WTC11 (cell line): Measurements from ENCODE around the gene KDELR3. TPM values are rescaled to one million over a fixed set of nuclear protein-coding genes. Genes with fewer than 3 reads are reported as not detected.
A peak's percentile ranks its signal among the peaks of the same experiment; 100 is the strongest.

ENCODE experiments used
- ATAC-seq: fragments of 200-7000 bp; cut with Tn5 transposase; 2 replicates; pipeline ENCODE4 v1.10.0; 2021; ENCODE audit warnings: mild to moderate bottlenecking, moderate library complexity
- CTCF ChIA-PET: fragments of 300-600 bp; sonication (Branson Sonifier 250); formaldehyde crosslinking; loops from one replicate; lab custom pipeline; 2021; ENCODE audit warnings: antibody characterized with exemption; lab: Charles Lee
- POLR2A ChIA-PET: fragments of 350-600 bp; sonication (Branson Sonifier 250); formaldehyde crosslinking; loops from one replicate; lab custom pipeline; 2021; ENCODE audit warnings: antibody characterized with exemption; lab: Charles Lee
- DNase-seq: peaks from one replicate; pipeline ENCODE4 v3.0.0; 2021; ENCODE audit warnings: low spot score
- H3K27ac Mint-ChIP-seq: 2 replicates; pipeline ENCODE4 v1.8.0; 2021; ENCODE audit warnings: mixed read lengths
- H3K27me3 Mint-ChIP-seq: 2 replicates; pipeline ENCODE4 v1.8.0; 2021; ENCODE audit warnings: low read depth, mild to moderate bottlenecking, moderate library complexity, mixed read lengths
- H3K36me3 Mint-ChIP-seq: 2 replicates; pipeline ENCODE4 v1.8.0; 2021; ENCODE audit warnings: mixed read lengths
- H3K4me1 Mint-ChIP-seq: 2 replicates; pipeline ENCODE4 v1.8.0; 2022; ENCODE audit warnings: mixed read lengths
- H3K4me3 Mint-ChIP-seq: 2 replicates; pipeline ENCODE4 v1.8.0; 2021; ENCODE audit warnings: mild to moderate bottlenecking, moderate library complexity, mixed read lengths
- H3K9me3 Mint-ChIP-seq: 2 replicates; pipeline ENCODE4 v1.8.0; 2021; ENCODE audit warnings: mixed read lengths
- E2F5 ChIP-seq: sonication (generic); formaldehyde crosslinking; IDR thresholded peaks from 2 replicates; pipeline ENCODE4 v1.8.1; 2022; ENCODE audit warnings: mild to moderate bottlenecking, moderate library complexity, missing genetic modification reagents
- ELF4 ChIP-seq: sonication (generic); formaldehyde crosslinking; IDR thresholded peaks from 2 replicates; pipeline ENCODE4 v1.8.1; 2022; ENCODE audit warnings: low read depth, mild to moderate bottlenecking, moderate library complexity, missing genetic modification reagents
- JUN ChIP-seq: sonication (generic); formaldehyde crosslinking; IDR thresholded peaks from 2 replicates; pipeline ENCODE4 v1.8.0; 2023; ENCODE audit warnings: mild to moderate bottlenecking, missing genetic modification reagents
- MAX ChIP-seq: sonication (generic); formaldehyde crosslinking; IDR thresholded peaks from 2 replicates; pipeline ENCODE4 v1.8.0; 2022; ENCODE audit warnings: mild to moderate bottlenecking, missing genetic modification reagents
- NFATC4 ChIP-seq: fragments of 250-450 bp; sonication (Bioruptor Pico); IDR thresholded peaks from 2 replicates; pipeline ENCODE4 v1.9.0; 2021; ENCODE audit warnings: mild to moderate bottlenecking
- NFE2L1 ChIP-seq: sonication (generic); formaldehyde crosslinking; IDR thresholded peaks from 2 replicates; pipeline ENCODE4 v1.8.1; 2023; ENCODE audit warnings: missing genetic modification reagents
- NR2C2 ChIP-seq: sonication (generic); formaldehyde crosslinking; IDR thresholded peaks from 2 replicates; pipeline ENCODE4 v1.8.0; 2022; ENCODE audit warnings: mild to moderate bottlenecking, missing genetic modification reagents
- PREB ChIP-seq: sonication (generic); formaldehyde crosslinking; IDR thresholded peaks from 2 replicates; pipeline ENCODE4 v1.8.1; 2022; ENCODE audit warnings: mild to moderate bottlenecking, missing genetic modification reagents, moderate library complexity, borderline replicate concordance
- RORB ChIP-seq: fragments of 250-450 bp; sonication (Bioruptor Pico); IDR thresholded peaks from 2 replicates; pipeline ENCODE4 v1.9.0; 2021; ENCODE audit warnings: mild to moderate bottlenecking
- TEAD4 ChIP-seq: sonication (generic); formaldehyde crosslinking; IDR thresholded peaks from 2 replicates; pipeline ENCODE4 v1.8.0; 2022; ENCODE audit warnings: mild to moderate bottlenecking, missing genetic modification reagents
- ZNF317 ChIP-seq: sonication (generic); formaldehyde crosslinking; IDR thresholded peaks from 2 replicates; pipeline ENCODE4 v1.8.1; 2023; ENCODE audit warnings: low read depth, mild to moderate bottlenecking, moderate library complexity, missing genetic modification reagents, borderline replicate concordance
- ZNF423 ChIP-seq: fragments of 250-450 bp; sonication (Bioruptor Pico); IDR thresholded peaks from 2 replicates; pipeline ENCODE4 v2.1.2; 2022; ENCODE audit warnings: mild to moderate bottlenecking, moderate library complexity
- ZNF671 ChIP-seq: fragments of 250-450 bp; sonication (Bioruptor Pico); IDR thresholded peaks from 2 replicates; pipeline ENCODE4 v1.8.0; 2021; ENCODE audit warnings: mild to moderate bottlenecking
- total RNA-seq: library from RNA; stranded (reverse); gene quantifications from 3 replicates; pipeline ENCODE4 v1.2.3, GENCODE V29; 2021
- TF ChIP-seq, protein P1 (sequence below): sonication (generic); formaldehyde crosslinking; IDR thresholded peaks from 2 replicates; pipeline ENCODE4 v1.8.1; 2023; ENCODE audit warnings: mild to moderate bottlenecking, missing genetic modification reagents, moderate library complexity
- TF ChIP-seq, protein P2 (sequence below): sonication (generic); formaldehyde crosslinking; IDR thresholded peaks from 2 replicates; pipeline ENCODE4 v1.8.0; 2022; ENCODE audit warnings: missing genetic modification reagents
- TF ChIP-seq, protein P3 (sequence below): sonication (generic); formaldehyde crosslinking; IDR thresholded peaks from 2 replicates; pipeline ENCODE4 v1.8.0; 2023; ENCODE audit warnings: mild to moderate bottlenecking, missing genetic modification reagents

The KDELR3 gene
- total RNA-seq, 1 experiment from 2014 or later = 5.7 TPM

- ATAC-seq = no peak
- H3K36me3 Mint-ChIP-seq = no peaks in the 10 kb centered on the region
- POLR2A ChIA-PET = no interaction called here
- TF ChIP-seq, protein P1, sequence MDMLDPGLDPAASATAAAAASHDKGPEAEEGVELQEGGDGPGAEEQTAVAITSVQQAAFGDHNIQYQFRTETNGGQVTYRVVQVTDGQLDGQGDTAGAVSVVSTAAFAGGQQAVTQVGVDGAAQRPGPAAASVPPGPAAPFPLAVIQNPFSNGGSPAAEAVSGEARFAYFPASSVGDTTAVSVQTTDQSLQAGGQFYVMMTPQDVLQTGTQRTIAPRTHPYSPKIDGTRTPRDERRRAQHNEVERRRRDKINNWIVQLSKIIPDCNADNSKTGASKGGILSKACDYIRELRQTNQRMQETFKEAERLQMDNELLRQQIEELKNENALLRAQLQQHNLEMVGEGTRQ (CRISPR knock-in tag) = no peak
- TF ChIP-seq PREB (no peak), ELF4 (CRISPR knock-in tag) (no peak), TEAD4 (CRISPR knock-in tag) (no peak), NFE2L1 (CRISPR knock-in tag) (no peak)
- TF ChIP-seq, all 79 proteins: peak for 0
- Mint-ChIP-seq H3K27me3 (no peaks in the 10 kb centered on the region; the same call in 1 of the 2 replicates), H3K27ac (peak overlapping the region; percentile 2; the same call in 1 of the 2 replicates), H3K4me3 (no peak overlapping the region), H3K9me3 (no peaks in the 10 kb centered on the region), H3K4me1 (no peaks in the 10 kb centered on the region)
- DNase-seq = no peak
- CTCF ChIA-PET = no interaction called here
Measured at GRCh38 chr22:38524429-38524828, 56.5 kb downstream of the KDELR3 start.

- Mint-ChIP-seq H3K27ac (no peak overlapping the region), H3K4me1 (no peaks in the 10 kb centered on the region), H3K4me3 (no peak overlapping the region), H3K27me3 (no peaks in the 10 kb centered on the region), H3K36me3 (no peaks in the 10 kb centered on the region), H3K9me3 (no peaks in the 10 kb centered on the region)
- no peak for DNase-seq
- TF ChIP-seq, protein P2, sequence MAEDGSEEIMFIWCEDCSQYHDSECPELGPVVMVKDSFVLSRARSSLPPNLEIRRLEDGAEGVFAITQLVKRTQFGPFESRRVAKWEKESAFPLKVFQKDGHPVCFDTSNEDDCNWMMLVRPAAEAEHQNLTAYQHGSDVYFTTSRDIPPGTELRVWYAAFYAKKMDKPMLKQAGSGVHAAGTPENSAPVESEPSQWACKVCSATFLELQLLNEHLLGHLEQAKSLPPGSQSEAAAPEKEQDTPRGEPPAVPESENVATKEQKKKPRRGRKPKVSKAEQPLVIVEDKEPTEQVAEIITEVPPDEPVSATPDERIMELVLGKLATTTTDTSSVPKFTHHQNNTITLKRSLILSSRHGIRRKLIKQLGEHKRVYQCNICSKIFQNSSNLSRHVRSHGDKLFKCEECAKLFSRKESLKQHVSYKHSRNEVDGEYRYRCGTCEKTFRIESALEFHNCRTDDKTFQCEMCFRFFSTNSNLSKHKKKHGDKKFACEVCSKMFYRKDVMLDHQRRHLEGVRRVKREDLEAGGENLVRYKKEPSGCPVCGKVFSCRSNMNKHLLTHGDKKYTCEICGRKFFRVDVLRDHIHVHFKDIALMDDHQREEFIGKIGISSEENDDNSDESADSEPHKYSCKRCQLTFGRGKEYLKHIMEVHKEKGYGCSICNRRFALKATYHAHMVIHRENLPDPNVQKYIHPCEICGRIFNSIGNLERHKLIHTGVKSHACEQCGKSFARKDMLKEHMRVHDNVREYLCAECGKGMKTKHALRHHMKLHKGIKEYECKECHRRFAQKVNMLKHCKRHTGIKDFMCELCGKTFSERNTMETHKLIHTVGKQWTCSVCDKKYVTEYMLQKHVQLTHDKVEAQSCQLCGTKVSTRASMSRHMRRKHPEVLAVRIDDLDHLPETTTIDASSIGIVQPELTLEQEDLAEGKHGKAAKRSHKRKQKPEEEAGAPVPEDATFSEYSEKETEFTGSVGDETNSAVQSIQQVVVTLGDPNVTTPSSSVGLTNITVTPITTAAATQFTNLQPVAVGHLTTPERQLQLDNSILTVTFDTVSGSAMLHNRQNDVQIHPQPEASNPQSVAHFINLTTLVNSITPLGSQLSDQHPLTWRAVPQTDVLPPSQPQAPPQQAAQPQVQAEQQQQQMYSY (CRISPR knock-in tag) = no peak
- TF ChIP-seq MAX (CRISPR knock-in tag) = no peak
- TF ChIP-seq E2F5 (CRISPR knock-in tag) = no peak
- TF ChIP-seq, protein P3, sequence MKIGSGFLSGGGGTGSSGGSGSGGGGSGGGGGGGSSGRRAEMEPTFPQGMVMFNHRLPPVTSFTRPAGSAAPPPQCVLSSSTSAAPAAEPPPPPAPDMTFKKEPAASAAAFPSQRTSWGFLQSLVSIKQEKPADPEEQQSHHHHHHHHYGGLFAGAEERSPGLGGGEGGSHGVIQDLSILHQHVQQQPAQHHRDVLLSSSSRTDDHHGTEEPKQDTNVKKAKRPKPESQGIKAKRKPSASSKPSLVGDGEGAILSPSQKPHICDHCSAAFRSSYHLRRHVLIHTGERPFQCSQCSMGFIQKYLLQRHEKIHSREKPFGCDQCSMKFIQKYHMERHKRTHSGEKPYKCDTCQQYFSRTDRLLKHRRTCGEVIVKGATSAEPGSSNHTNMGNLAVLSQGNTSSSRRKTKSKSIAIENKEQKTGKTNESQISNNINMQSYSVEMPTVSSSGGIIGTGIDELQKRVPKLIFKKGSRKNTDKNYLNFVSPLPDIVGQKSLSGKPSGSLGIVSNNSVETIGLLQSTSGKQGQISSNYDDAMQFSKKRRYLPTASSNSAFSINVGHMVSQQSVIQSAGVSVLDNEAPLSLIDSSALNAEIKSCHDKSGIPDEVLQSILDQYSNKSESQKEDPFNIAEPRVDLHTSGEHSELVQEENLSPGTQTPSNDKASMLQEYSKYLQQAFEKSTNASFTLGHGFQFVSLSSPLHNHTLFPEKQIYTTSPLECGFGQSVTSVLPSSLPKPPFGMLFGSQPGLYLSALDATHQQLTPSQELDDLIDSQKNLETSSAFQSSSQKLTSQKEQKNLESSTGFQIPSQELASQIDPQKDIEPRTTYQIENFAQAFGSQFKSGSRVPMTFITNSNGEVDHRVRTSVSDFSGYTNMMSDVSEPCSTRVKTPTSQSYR (CRISPR knock-in tag) = no peak
- TF ChIP-seq JUN = no peak
- TF ChIP-seq ZNF423 (CRISPR knock-in tag) = no peak
- TF ChIP-seq ZNF317 (CRISPR knock-in tag) = no peak
- TF ChIP-seq ZNF671 (CRISPR knock-in tag) = no peak
- no peak for TF ChIP-seq NFATC4 (CRISPR knock-in tag)
- no peak for TF ChIP-seq NR2C2 (CRISPR knock-in tag)
- no peak for TF ChIP-seq RORB (CRISPR knock-in tag)
- TF ChIP-seq, all 79 proteins: peak for 0
- ChIA-PET CTCF (interaction anchor here (0.7 kb wide), 1 partner anchor 10 kb away, joined by 3 read pairs; no protein-coding TSS in a partner anchor), POLR2A (interaction anchor here (0.6 kb wide), 1 partner anchor 31 kb away, joined by 8 read pairs; no protein-coding TSS in a partner anchor)
- ATAC-seq = no peak
Measured at GRCh38 chr22:38531251-38531938, 63.5 kb downstream of the KDELR3 start.

Other genes starting within 250 kb of the KDELR3 start
- 85.9 to 89.7 TPM (median 88.1 TPM) in 3 replicates for gene TMEM184B, start 195.1 kb upstream of the KDELR3 start, total RNA-seq
- 262 to 271 TPM (median 265 TPM) in 3 replicates for gene CSNK1E, start 150.7 kb upstream of the KDELR3 start, total RNA-seq
- 3.1 to 3.3 TPM (median 3.2 TPM) in 3 replicates for gene KCNJ4, start 12.9 kb upstream of the KDELR3 start, total RNA-seq
- 399 to 507 TPM (median 489 TPM) in 3 replicates for gene DDX17, start 38.2 kb downstream of the KDELR3 start, total RNA-seq
- 4.3 to 4.5 TPM (median 4.5 TPM) in 3 replicates for gene DMC1, start 102.1 kb downstream of the KDELR3 start, total RNA-seq
- gene FAM227A, start 188.3 kb downstream of the KDELR3 start, total RNA-seq = 3.8 to 6.3 TPM (median 6.0 TPM) in 3 replicates
- gene CBY1, start 188.5 kb downstream of the KDELR3 start, total RNA-seq = 26.5 to 28.3 TPM (median 28.1 TPM) in 3 replicates
- gene TOMM22, start 213.9 kb downstream of the KDELR3 start, total RNA-seq = 131 to 146 TPM (median 135 TPM) in 3 replicates
- 22.2 to 26.2 TPM (median 24.5 TPM) in 3 replicates for gene JOSD1, start 232.8 kb downstream of the KDELR3 start, total RNA-seq
- 98.9 to 108 TPM (median 101 TPM) in 3 replicates for gene GTPBP1, start 237.8 kb downstream of the KDELR3 start, total RNA-seq